Measurements from ENCODE around the gene RANGAP1.

- TF ChIP-seq CTCF (CRISPR knock-in tag; IDR thresholded peaks at IDR 0.05) (no peak), ZNF432 (CRISPR knock-in tag; IDR thresholded peaks at IDR 0.05; ENCODE audit: borderline replicate concordance) (no peak), ZNF562 (CRISPR knock-in tag; IDR thresholded peaks at IDR 0.05; ENCODE audit: borderline replicate concordance) (no peak)
- TF ChIP-seq, protein P1, sequence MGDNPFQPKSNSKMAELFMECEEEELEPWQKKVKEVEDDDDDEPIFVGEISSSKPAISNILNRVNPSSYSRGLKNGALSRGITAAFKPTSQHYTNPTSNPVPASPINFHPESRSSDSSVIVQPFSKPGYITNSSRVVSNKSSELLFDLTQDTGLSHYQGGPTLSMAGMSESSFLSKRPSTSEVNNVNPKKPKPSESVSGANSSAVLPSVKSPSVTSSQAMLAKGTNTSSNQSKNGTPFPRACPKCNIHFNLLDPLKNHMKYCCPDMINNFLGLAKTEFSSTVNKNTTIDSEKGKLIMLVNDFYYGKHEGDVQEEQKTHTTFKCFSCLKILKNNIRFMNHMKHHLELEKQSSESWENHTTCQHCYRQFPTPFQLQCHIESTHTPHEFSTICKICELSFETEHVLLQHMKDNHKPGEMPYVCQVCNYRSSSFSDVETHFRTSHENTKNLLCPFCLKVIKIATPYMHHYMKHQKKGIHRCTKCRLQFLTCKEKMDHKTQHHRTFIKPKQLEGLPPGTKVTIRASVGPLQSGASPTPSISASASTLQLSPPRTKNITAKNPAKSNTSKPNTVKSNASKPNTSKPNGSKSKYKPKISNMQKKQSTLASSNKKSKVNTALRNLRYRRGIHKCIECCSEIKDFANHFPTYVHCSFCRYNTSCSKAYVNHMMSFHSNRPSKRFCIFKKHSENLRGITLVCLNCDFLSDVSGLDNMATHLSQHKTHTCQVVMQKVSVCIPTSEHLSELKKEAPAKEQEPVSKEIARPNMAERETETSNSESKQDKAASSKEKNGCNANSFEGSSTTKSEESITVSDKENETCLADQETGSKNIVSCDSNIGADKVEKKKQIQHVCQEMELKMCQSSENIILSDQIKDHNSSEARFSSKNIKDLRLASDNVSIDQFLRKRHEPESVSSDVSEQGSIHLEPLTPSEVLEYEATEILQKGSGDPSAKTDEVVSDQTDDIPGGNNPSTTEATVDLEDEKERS (CRISPR knock-in tag; IDR thresholded peaks at IDR 0.05): no peak
Measured at GRCh38 chr22:41315586-41315985, 29.6 kb upstream of the RANGAP1 start.
